ENCODE results near the gene ZAR1.

ZAR1 gene

DNA sequence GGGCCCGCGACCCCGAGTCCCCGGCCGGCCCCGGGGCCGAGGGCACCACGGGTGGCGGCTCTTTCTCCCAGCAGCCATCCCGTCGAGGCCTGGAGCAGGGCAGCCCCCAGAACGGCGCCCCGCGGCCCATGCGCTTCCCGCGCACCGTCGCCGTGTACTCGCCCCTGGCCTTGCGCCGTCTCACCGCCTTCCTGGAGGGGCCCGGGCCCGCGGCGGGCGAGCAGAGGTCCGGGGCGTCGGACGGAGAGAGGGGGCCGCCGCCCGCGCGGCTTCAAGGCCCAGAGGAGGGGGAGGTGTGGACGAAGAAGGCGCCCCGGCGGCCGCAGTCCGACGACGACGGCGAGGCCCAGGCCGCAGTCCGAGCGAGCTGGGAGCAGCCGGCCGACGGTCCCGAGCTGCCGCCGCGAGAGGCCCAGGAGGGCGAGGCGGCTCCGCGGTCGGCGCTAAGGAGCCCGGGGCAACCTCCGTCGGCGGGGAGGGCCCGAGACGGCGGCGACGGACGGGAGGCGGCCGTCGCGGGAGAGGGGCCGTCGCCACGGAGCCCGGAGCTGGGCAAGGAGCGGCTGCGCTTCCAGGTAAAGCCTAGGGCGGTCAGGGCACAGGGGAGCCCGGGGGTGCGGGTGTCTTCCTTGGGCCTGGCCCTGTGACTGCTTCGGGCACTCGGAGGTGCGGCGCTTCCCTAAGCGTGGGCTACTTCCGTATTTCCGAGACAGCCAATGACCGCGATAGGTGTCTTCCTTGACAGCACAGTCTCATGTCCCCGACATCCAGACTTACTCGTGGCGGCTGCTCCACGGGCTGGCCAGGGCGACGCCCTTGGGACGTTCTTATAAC is 845 bp downstream of the ZAR1 start:
- no peaks in the 10 kb centered on the region for H3K9me3 ChIP-seq (ENCODE audit: control insufficient read depth, insufficient read depth, low read length)
- peak overlapping the region; percentile 58; the same call in 1 of the 2 replicates for H3K4me3 ChIP-seq (ENCODE audit: low read depth, low read length)
- peaks cover 54% of the 10 kb centered on the region for H3K27me3 ChIP-seq (ENCODE audit: control insufficient read depth, insufficient read depth, low read length)
- no peak overlapping the region for H3K27ac ChIP-seq (ENCODE audit: low read depth, low read length)
- H3K36me3 ChIP-seq (ENCODE audit: control insufficient read depth, insufficient read depth, low read length), result no peaks in the 10 kb centered on the region
- H3K4me1 ChIP-seq (ENCODE audit: control insufficient read depth, insufficient read depth, low read length), result peaks cover 16% of the 10 kb centered on the region
- H3K9ac ChIP-seq (ENCODE audit: low read depth, low read length), result no peak overlapping the region; the same call in 1 of the 2 replicates

DNA sequence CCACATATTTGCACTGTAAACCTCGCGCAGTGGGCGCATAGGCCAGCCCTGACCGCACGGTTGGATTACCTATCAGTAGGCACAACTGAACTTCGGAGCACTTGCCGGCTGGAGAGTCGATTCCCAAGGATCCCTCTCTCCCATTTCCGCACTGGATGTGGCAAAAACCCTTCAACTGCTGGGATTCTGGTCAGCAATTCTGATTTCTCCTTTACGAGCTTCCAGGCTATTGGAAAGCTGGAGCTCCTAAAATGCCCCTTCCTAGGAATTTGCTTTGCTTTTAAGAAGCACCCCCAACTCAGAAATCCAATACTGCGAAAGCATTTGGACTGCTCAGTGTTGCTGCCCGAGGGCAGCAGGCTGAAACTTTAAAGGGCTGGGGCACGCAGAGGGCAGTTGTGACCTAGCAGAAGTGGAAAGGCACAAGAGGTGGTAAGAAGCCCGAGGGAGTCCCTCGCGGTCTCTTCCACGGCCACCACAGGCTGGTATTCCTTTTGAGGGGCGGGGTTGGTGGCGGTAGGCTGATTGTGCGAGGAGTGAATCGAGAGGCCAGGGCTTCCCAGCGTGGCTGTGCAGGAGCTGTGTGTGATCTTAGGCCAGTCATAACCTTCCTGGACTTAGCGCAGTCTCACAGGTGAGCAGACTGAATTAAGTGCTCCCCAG is 1.6 kb downstream of the ZAR1 start:
- Histone ChIP-seq H3K9ac (ENCODE audit: low read depth, low read length) (no peak overlapping the region), H3K27me3 (ENCODE audit: control insufficient read depth, insufficient read depth, low read length) (peaks cover 54% of the 10 kb centered on the region), H3K9me3 (ENCODE audit: control insufficient read depth, insufficient read depth, low read length) (no peaks in the 10 kb centered on the region), H3K4me3 (ENCODE audit: low read depth, low read length) (peak overlapping the region; percentile 58; the same call in 1 of the 2 replicates), H3K27ac (ENCODE audit: low read depth, low read length) (no peak overlapping the region), H3K4me1 (ENCODE audit: control insufficient read depth, insufficient read depth, low read length) (peaks cover 16% of the 10 kb centered on the region), H3K36me3 (ENCODE audit: control insufficient read depth, insufficient read depth, low read length) (no peaks in the 10 kb centered on the region)

- H3K36me3 ChIP-seq (ENCODE audit: control insufficient read depth, insufficient read depth, low read length), result peaks cover under 1% of the 10 kb centered on the region
- no peak overlapping the region for H3K4me3 ChIP-seq (ENCODE audit: low read depth, low read length)
- H3K27ac ChIP-seq (ENCODE audit: low read depth, low read length), result no peak overlapping the region
- H3K9me3 ChIP-seq (ENCODE audit: control insufficient read depth, insufficient read depth, low read length), result no peaks in the 10 kb centered on the region
- peaks cover 9% of the 10 kb centered on the region for H3K4me1 ChIP-seq (ENCODE audit: control insufficient read depth, insufficient read depth, low read length)
- no peak overlapping the region for H3K9ac ChIP-seq (ENCODE audit: low read depth, low read length)
- peaks cover 42% of the 10 kb centered on the region for H3K27me3 ChIP-seq (ENCODE audit: control insufficient read depth, insufficient read depth, low read length)
Measured at GRCh38 chr4:48493452-48494100, 3.5 kb downstream of the ZAR1 start.

- Histone ChIP-seq H3K4me1 (ENCODE audit: control insufficient read depth, insufficient read depth, low read length) (peaks cover 7% of the 10 kb centered on the region), H3K27ac (ENCODE audit: low read depth, low read length) (no peak overlapping the region), H3K9ac (ENCODE audit: low read depth, low read length) (no peak overlapping the region), H3K27me3 (ENCODE audit: control insufficient read depth, insufficient read depth, low read length) (peaks cover 19% of the 10 kb centered on the region), H3K4me3 (ENCODE audit: low read depth, low read length) (no peak overlapping the region), H3K36me3 (ENCODE audit: control insufficient read depth, insufficient read depth, low read length) (peaks cover 24% of the 10 kb centered on the region), H3K9me3 (ENCODE audit: control insufficient read depth, insufficient read depth, low read length) (no peaks in the 10 kb centered on the region)
Measured at GRCh38 chr4:48495941-48496340, 5.9 kb downstream of the ZAR1 start.

DNA sequence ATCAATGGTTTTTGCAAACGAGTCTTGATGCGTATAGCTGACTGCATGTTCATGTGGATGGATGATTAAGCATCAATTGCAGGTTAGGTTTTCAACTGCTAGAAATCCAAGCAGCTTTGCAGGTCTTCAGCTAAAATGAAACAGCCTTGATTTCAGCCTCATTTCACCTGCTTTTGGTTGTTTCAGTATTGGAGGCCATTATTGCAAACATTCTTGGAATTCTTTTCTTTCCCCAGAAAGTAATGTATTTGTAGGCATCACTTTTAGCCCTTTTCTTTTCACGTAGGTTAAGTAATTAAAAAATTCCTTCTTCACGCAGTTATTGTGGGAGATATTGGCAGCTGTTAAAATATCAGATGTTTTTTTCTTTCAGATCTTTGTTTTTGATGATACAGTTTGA is 8.8 kb downstream of the ZAR1 start:
- Histone ChIP-seq H3K27ac (ENCODE audit: low read depth, low read length) (no peak overlapping the region), H3K36me3 (ENCODE audit: control insufficient read depth, insufficient read depth, low read length) (peaks cover 28% of the 10 kb centered on the region), H3K4me1 (ENCODE audit: control insufficient read depth, insufficient read depth, low read length) (peaks cover 8% of the 10 kb centered on the region), H3K9ac (ENCODE audit: low read depth, low read length) (no peak overlapping the region), H3K9me3 (ENCODE audit: control insufficient read depth, insufficient read depth, low read length) (no peaks in the 10 kb centered on the region), H3K4me3 (ENCODE audit: low read depth, low read length) (no peak overlapping the region), H3K27me3 (ENCODE audit: control insufficient read depth, insufficient read depth, low read length) (no peaks in the 10 kb centered on the region)

DNA sequence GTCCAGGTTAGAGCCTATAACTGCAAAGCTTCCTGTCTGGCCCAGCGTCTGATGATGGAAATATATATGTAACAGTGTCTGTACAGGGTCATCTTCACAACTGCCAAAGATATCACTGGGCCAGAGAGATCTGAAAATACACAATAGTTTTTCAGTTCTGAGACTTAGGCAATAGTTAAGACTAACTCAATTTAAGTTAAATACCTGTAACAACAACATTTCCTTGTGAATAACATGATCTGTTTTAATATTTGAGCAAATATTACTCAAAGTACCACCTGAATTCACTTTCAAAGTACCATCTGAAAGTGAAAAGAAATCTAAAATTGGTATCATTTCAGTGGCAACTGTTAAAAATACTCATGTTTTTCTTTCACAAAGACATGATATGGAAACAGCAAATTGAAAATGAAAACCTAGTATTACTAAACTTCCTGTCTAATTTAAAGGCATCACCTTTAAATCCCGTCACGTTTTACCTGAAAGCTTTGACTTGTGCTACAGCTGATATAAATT is 9.6 kb downstream of the ZAR1 start:
- peaks cover 15% of the 10 kb centered on the region for H3K4me1 ChIP-seq (ENCODE audit: control insufficient read depth, insufficient read depth, low read length)
- no peaks in the 10 kb centered on the region for H3K9me3 ChIP-seq (ENCODE audit: control insufficient read depth, insufficient read depth, low read length)
- H3K27ac ChIP-seq (ENCODE audit: low read depth, low read length), result no peak overlapping the region
- H3K36me3 ChIP-seq (ENCODE audit: control insufficient read depth, insufficient read depth, low read length), result peaks cover 30% of the 10 kb centered on the region
- H3K27me3 ChIP-seq (ENCODE audit: control insufficient read depth, insufficient read depth, low read length), result no peaks in the 10 kb centered on the region
- H3K9ac ChIP-seq (ENCODE audit: low read depth, low read length), result no peak overlapping the region
- no peak overlapping the region for H3K4me3 ChIP-seq (ENCODE audit: low read depth, low read length)

DNA sequence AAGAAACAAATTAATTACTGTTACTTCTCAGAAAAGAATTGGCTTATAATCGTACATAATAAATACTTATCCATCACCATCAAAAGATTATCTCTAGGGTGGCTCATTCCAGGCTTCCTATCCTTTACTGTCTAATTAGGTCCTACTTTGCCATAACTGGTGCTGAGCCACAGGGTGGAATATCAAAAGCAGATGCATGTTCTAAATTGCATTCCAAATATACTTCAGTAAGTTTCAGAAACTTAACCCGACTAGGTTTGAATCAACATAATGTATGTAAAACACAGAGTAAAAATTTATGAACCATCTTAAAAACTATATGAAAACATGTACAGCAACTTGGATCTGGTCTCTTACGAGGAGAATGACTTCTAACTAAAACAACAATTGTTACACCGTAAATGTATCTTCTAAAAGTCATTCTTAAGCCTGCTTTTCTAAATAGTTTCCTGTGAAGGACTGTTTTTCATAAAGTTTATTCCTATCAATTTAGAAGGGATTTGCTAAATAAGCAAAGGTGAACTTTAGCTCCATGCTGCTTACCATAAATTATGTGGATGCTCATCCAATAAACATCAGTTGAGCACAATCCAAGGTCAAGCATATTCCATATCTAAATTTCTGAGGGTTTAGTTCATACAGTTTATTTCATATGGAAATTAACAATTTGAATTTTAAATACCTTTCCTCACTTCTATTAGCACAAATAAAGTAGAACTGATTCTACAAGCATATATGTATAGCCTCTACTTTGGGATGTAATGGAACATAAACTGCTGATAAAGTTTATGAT is 13.4 kb downstream of the ZAR1 start:
- Histone ChIP-seq H3K4me3 (ENCODE audit: low read depth, low read length) (no peak overlapping the region; the same call in 1 of the 2 replicates), H3K4me1 (ENCODE audit: control insufficient read depth, insufficient read depth, low read length) (peaks cover 15% of the 10 kb centered on the region), H3K36me3 (ENCODE audit: control insufficient read depth, insufficient read depth, low read length) (peaks cover 58% of the 10 kb centered on the region), H3K9ac (ENCODE audit: low read depth, low read length) (no peak overlapping the region), H3K27ac (ENCODE audit: low read depth, low read length) (no peak overlapping the region), H3K9me3 (ENCODE audit: control insufficient read depth, insufficient read depth, low read length) (no peaks in the 10 kb centered on the region), H3K27me3 (ENCODE audit: control insufficient read depth, insufficient read depth, low read length) (no peaks in the 10 kb centered on the region)

GRCh38 chr4:48504026-48504330 is 13.9 kb downstream of the ZAR1 start:
- Histone ChIP-seq H3K4me3 (ENCODE audit: low read depth, low read length) (no peak overlapping the region; the same call in 1 of the 2 replicates), H3K36me3 (ENCODE audit: control insufficient read depth, insufficient read depth, low read length) (peaks cover 59% of the 10 kb centered on the region), H3K27ac (ENCODE audit: low read depth, low read length) (no peak overlapping the region)

DNA sequence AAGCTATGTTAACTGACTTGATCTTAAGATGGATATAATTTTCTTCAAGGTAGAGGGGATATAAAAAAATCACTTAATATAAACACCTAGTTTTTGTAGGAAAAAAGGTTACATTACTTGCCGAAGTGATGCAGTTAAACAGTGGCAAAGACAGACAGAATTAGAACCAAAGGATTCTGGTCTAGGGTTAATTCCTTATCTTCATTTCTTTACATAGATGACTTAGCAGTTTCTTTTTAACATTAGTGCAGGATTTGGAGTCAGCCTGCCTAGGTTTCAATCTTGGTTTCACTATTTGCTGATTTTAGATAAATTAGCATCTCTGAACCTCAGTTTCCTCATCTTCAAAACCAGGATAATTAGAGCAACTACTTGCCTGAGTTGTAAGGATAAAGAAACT is 14.3 kb downstream of the ZAR1 start:
- Histone ChIP-seq H3K4me1 (ENCODE audit: control insufficient read depth, insufficient read depth, low read length) (peaks cover 12% of the 10 kb centered on the region), H3K36me3 (ENCODE audit: control insufficient read depth, insufficient read depth, low read length) (peaks cover 59% of the 10 kb centered on the region), H3K9me3 (ENCODE audit: control insufficient read depth, insufficient read depth, low read length) (no peaks in the 10 kb centered on the region), H3K27me3 (ENCODE audit: control insufficient read depth, insufficient read depth, low read length) (no peaks in the 10 kb centered on the region), H3K9ac (ENCODE audit: low read depth, low read length) (no peak overlapping the region), H3K4me3 (ENCODE audit: low read depth, low read length) (no peak overlapping the region; the same call in 1 of the 2 replicates), H3K27ac (ENCODE audit: low read depth, low read length) (peak overlapping the region; percentile 30)

More at GRCh38 chr4:48504026-48504330, 13.9 kb downstream of the ZAR1 start:
- peaks cover 14% of the 10 kb centered on the region for H3K4me1 ChIP-seq (ENCODE audit: control insufficient read depth, insufficient read depth, low read length)
- H3K9ac ChIP-seq (ENCODE audit: low read depth, low read length), result no peak overlapping the region
- no peaks in the 10 kb centered on the region for H3K9me3 ChIP-seq (ENCODE audit: control insufficient read depth, insufficient read depth, low read length)
- no peaks in the 10 kb centered on the region for H3K27me3 ChIP-seq (ENCODE audit: control insufficient read depth, insufficient read depth, low read length)

- H3K36me3 ChIP-seq (ENCODE audit: control insufficient read depth, insufficient read depth, low read length), result peaks cover 63% of the 10 kb centered on the region
- no peak overlapping the region for H3K4me3 ChIP-seq (ENCODE audit: low read depth, low read length)
- H3K27me3 ChIP-seq (ENCODE audit: control insufficient read depth, insufficient read depth, low read length), result no peaks in the 10 kb centered on the region
- H3K9me3 ChIP-seq (ENCODE audit: control insufficient read depth, insufficient read depth, low read length), result no peaks in the 10 kb centered on the region
- H3K27ac ChIP-seq (ENCODE audit: low read depth, low read length), result no peak overlapping the region
- no peak overlapping the region for H3K9ac ChIP-seq (ENCODE audit: low read depth, low read length)
- H3K4me1 ChIP-seq (ENCODE audit: control insufficient read depth, insufficient read depth, low read length), result peaks cover 12% of the 10 kb centered on the region
Measured at GRCh38 chr4:48506716-48507115, 16.7 kb downstream of the ZAR1 start.

Data from HUES48 (cell line).